Smooth muscle cell (in vitro differentiated cells): ENCODE results near the gene PML. TPM values are rescaled to one million over a fixed set of nuclear protein-coding genes. Genes with fewer than 3 reads are reported as not detected.

ENCODE experiments used
- DNase-seq: peaks from one replicate; lab custom pipeline; 2025; ENCODE audit not compliant: unreplicated experiment; lab: John Stamatoyannopoulos, UW
- H2AFZ ChIP-seq: fragments of 200-600 bp; sonication (generic); 2 replicates; pipeline ENCODE4 v1.6.0; 2016; ENCODE audit warnings: antibody characterized with exemption, low read depth, mild to moderate bottlenecking
- H3F3A ChIP-seq: fragments of 200-600 bp; sonication (generic); 2 replicates; pipeline ENCODE4 v1.6.0; 2017; ENCODE audit warnings: antibody characterized with exemption, low read depth
- H3K27ac ChIP-seq: fragments of 200-600 bp; sonication (generic); 2 replicates; pipeline ENCODE4 v1.5.1; 2016; ENCODE audit warnings: low read depth, mild to moderate bottlenecking
- H3K27me3 ChIP-seq: fragments of 200-600 bp; sonication (generic); 2 replicates; pipeline ENCODE4 v1.6.1; 2016; ENCODE audit warnings: low read depth, mild to moderate bottlenecking
- H3K36me3 ChIP-seq: fragments of 200-600 bp; sonication (generic); 2 replicates; pipeline ENCODE4 v1.5.1; 2016; ENCODE audit warnings: low read depth
- H3K4me1 ChIP-seq: fragments of 200-600 bp; sonication (generic); 2 replicates; pipeline ENCODE4 v1.5.1; 2016; ENCODE audit warnings: low read depth
- H3K4me2 ChIP-seq: fragments of 200-600 bp; sonication (generic); 2 replicates; pipeline ENCODE4 v1.6.0; 2016; ENCODE audit warnings: mild to moderate bottlenecking
- H3K4me3 ChIP-seq: fragments of 200-600 bp; sonication (generic); 2 replicates; pipeline ENCODE4 v1.5.1; 2016; ENCODE audit warnings: mild to moderate bottlenecking
- H3K79me2 ChIP-seq: fragments of 200-600 bp; sonication (generic); 2 replicates; pipeline ENCODE4 v1.6.0; 2016; ENCODE audit warnings: low read depth, mild to moderate bottlenecking
- H3K9ac ChIP-seq: fragments of 200-600 bp; sonication (generic); 2 replicates; pipeline ENCODE4 v1.6.0; 2016; ENCODE audit warnings: low read depth
- H3K9me3 ChIP-seq: fragments of 200-600 bp; sonication (generic); replicated peaks from 2 replicates; pipeline ENCODE4 v1.5.1; 2016; ENCODE audit warnings: low read depth
- H4K20me1 ChIP-seq: fragments of 200-600 bp; sonication (generic); 2 replicates; pipeline ENCODE4 v1.6.0; 2016; ENCODE audit warnings: low read depth
- CTCF ChIP-seq: fragments of 200-600 bp; sonication (generic); IDR thresholded peaks from 2 replicates; pipeline ENCODE4 v1.5.1; 2017; ENCODE audit warnings: borderline replicate concordance, mild to moderate bottlenecking, antibody characterized with exemption; ENCODE audit not compliant: insufficient read depth, poor library complexity, severe bottlenecking
- WGBS: methylation state at CpG from one replicate; pipeline ENCODE4 v1.1.7; 2016; ENCODE audit warnings: low lambda C conversion rate; 5-methylcytosine and 5-hydroxymethylcytosine counted together
- polyA plus RNA-seq: library from polyadenylated mRNA; unstranded; fragments of >200 nt; fragmentation: Nextera tagmentation; extraction: Ambion mirVana; gene quantifications from 2 replicates; pipeline ENCODE4 v1.2.1, GENCODE V29; 2016
- total RNA-seq: library from RNA; depleted of rRNA; stranded (reverse); fragments of >200 nt; gene quantifications from 2 replicates; pipeline ENCODE4 v1.2.3, GENCODE V29; 2014

PML gene
- total and polyA plus RNA-seq, 2 experiments from 2014 or later = 33.7 to 34.1 TPM

GRCh38 chr15:73946795-73947370, 47.6 kb upstream of the PML start:
- no peaks in the 10 kb centered on the region for H3K36me3 ChIP-seq
- no peak overlapping the region for H3K4me2 ChIP-seq
- H3K9ac ChIP-seq = no peak overlapping the region
- DNase-seq = no peak
- no peaks in the 10 kb centered on the region for H3K9me3 ChIP-seq
- 94% methylated on average over 9 of the region's 9 CpGs for WGBS
- no peaks in the 10 kb centered on the region for H3K79me2 ChIP-seq
- no peaks in the 10 kb centered on the region for H4K20me1 ChIP-seq
- peaks cover 41% of the 10 kb centered on the region for H3F3A ChIP-seq
- H2AFZ ChIP-seq = no peak overlapping the region
- peaks cover 27% of the 10 kb centered on the region for H3K4me1 ChIP-seq
- H3K4me3 ChIP-seq = no peak overlapping the region
- TF ChIP-seq CTCF = no peak
- no peaks in the 10 kb centered on the region for H3K27me3 ChIP-seq
- no peak overlapping the region for H3K27ac ChIP-seq

GRCh38 chr15:73947651-73948050, 46.9 kb upstream of the PML start:
- H3K4me1 ChIP-seq = peaks cover 30% of the 10 kb centered on the region
- no peaks in the 10 kb centered on the region for H3K9me3 ChIP-seq
- no peak overlapping the region for H3K4me2 ChIP-seq
- H2AFZ ChIP-seq = no peak overlapping the region
- H3K27ac ChIP-seq = peak overlapping the region; percentile 67
- no peaks in the 10 kb centered on the region for H4K20me1 ChIP-seq
- peaks cover 37% of the 10 kb centered on the region for H3F3A ChIP-seq
- DNase-seq = no peak
- H3K79me2 ChIP-seq = no peaks in the 10 kb centered on the region
- no peaks in the 10 kb centered on the region for H3K36me3 ChIP-seq
- H3K27me3 ChIP-seq = no peaks in the 10 kb centered on the region
- H3K9ac ChIP-seq = no peak overlapping the region
- H3K4me3 ChIP-seq = no peak overlapping the region
- 99% methylated on average over 9 of the region's 9 CpGs for WGBS
- TF ChIP-seq CTCF = no peak

- no peak overlapping the region for H3K9ac ChIP-seq
- TF ChIP-seq CTCF = no peak
Measured at GRCh38 chr15:73948396-73948795, 46.1 kb upstream of the PML start.

GRCh38 chr15:73948982-73949381, 45.5 kb upstream of the PML start:
- 67% methylated on average over 4 of the region's 4 CpGs for WGBS
- DNase-seq = no peak
- H3K36me3 ChIP-seq = no peaks in the 10 kb centered on the region

More at GRCh38 chr15:73948396-73948795, 46.1 kb upstream of the PML start:
- Histone ChIP-seq H3K27me3 (no peaks in the 10 kb centered on the region), H3F3A (peaks cover 29% of the 10 kb centered on the region), H3K27ac (peak overlapping the region; percentile 67), H4K20me1 (no peaks in the 10 kb centered on the region), H2AFZ (no peak overlapping the region), H3K9me3 (no peaks in the 10 kb centered on the region), H3K4me3 (no peak overlapping the region), H3K36me3 (no peaks in the 10 kb centered on the region), H3K4me1 (peaks cover 28% of the 10 kb centered on the region), H3K79me2 (no peaks in the 10 kb centered on the region), H3K4me2 (no peak overlapping the region)
- WGBS = 99% methylated on average over 4 of the region's 4 CpGs
- no peak for DNase-seq

More at GRCh38 chr15:73948982-73949381, 45.5 kb upstream of the PML start:
- H4K20me1 ChIP-seq = no peaks in the 10 kb centered on the region
- peaks cover 23% of the 10 kb centered on the region for H3F3A ChIP-seq
- no peak overlapping the region for H3K9ac ChIP-seq
- peak overlapping the region; percentile 67 for H3K27ac ChIP-seq
- no peak for TF ChIP-seq CTCF
- H3K27me3 ChIP-seq = no peaks in the 10 kb centered on the region
- peaks cover 22% of the 10 kb centered on the region for H3K4me1 ChIP-seq
- H3K4me2 ChIP-seq = no peak overlapping the region
- no peak overlapping the region for H2AFZ ChIP-seq
- no peaks in the 10 kb centered on the region for H3K79me2 ChIP-seq
- no peaks in the 10 kb centered on the region for H3K9me3 ChIP-seq
- no peak overlapping the region for H3K4me3 ChIP-seq
